ENCODE results near the gene UPP2.

UPP2 gene

DNA sequence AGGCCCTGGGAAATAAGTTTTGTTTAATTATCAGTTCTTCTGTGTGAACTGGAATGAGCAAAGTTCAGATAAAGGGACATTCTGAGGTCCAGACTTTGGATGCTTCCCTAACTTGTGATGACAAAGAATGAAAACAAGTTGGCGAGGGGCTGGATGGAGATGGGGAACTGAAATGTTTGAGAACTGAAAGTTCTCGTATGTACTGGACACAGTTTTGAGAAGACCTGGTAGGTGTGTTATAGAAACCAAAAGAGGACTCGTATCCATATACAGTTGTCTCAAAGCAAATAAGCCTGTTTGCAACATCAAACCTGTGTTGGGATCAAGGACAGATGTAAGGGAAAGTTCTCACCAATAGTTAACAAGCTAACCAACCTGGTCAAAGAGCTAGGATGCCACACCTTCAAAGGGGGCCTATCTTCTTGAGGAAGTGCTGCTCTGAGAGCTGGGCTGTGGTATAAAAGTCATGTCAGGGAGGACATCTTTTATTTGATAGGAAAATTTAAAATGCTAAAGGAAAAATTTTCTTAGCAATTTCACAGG lies at the start of gene UPP2:
TSS of gene UPP2 (plus strand) at position 493 of the 543 bp plus-strand sequence. CDS start 188 bp downstream, outside the sequence.
- H3K4me3 ChIP-seq (ENCODE audit: low read depth, low read length) = no peak within 1 kb of the TSS
- no peak within 1 kb of the TSS for H3K27ac ChIP-seq
- TF ChIP-seq, protein P1, sequence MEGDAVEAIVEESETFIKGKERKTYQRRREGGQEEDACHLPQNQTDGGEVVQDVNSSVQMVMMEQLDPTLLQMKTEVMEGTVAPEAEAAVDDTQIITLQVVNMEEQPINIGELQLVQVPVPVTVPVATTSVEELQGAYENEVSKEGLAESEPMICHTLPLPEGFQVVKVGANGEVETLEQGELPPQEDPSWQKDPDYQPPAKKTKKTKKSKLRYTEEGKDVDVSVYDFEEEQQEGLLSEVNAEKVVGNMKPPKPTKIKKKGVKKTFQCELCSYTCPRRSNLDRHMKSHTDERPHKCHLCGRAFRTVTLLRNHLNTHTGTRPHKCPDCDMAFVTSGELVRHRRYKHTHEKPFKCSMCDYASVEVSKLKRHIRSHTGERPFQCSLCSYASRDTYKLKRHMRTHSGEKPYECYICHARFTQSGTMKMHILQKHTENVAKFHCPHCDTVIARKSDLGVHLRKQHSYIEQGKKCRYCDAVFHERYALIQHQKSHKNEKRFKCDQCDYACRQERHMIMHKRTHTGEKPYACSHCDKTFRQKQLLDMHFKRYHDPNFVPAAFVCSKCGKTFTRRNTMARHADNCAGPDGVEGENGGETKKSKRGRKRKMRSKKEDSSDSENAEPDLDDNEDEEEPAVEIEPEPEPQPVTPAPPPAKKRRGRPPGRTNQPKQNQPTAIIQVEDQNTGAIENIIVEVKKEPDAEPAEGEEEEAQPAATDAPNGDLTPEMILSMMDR (IDR thresholded peaks at IDR 0.05; ENCODE audit: low read depth, low read length) = no peak

GRCh38 chr2:158052761-158053160 lies 48.9 kb upstream of the UPP2 start:
- Histone ChIP-seq H3K36me3 (no peaks in the 10 kb centered on the region), H3K4me3 (ENCODE audit: low read depth, low read length) (no peak overlapping the region)
- TF ChIP-seq, protein P1 (IDR thresholded peaks at IDR 0.05; ENCODE audit: low read depth, low read length) = no peak

More for the DNA sequence above, at the start of gene UPP2:
- Histone ChIP-seq H3K9me3 (ENCODE audit: severe bottlenecking) (no peaks in the 10 kb centered on the region), H3K27me3 (ENCODE audit: insufficient read depth, low read depth, severe bottlenecking) (no peaks in the 10 kb centered on the region), H3K36me3 (no peaks in the 10 kb centered on the region)
- no peak for DNase-seq

DNA sequence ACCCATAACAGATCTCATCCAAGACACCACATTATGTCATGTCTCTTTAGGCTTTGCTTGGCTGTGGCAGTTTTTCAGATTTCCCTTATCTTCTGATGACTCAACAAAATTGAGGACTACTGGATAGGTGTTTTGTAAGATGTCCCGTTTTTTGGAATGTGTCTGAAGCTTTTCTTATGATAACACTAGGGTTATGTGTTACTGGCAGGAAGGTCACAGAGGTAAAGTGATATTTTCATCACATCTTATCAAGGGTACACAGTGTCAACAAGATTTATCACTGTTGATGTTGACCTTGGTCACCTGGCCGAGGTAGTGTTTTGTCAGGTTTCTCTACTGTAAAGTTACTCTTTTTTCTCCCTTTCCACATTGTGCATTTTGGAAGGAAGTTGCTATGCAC lies 44.8 kb upstream of the UPP2 start:
- DNase-seq = no peak
- Histone ChIP-seq H3K27me3 (ENCODE audit: insufficient read depth, low read depth, severe bottlenecking) (no peaks in the 10 kb centered on the region), H3K36me3 (no peaks in the 10 kb centered on the region), H3K9me3 (ENCODE audit: severe bottlenecking) (no peaks in the 10 kb centered on the region), H3K4me3 (ENCODE audit: low read depth, low read length) (no peak overlapping the region), H3K27ac (no peak overlapping the region)
- TF ChIP-seq, protein P1 (IDR thresholded peaks at IDR 0.05; ENCODE audit: low read depth, low read length) = no peak

More at GRCh38 chr2:158052761-158053160, 48.9 kb upstream of the UPP2 start:
- no peak for DNase-seq
- Histone ChIP-seq H3K9me3 (ENCODE audit: severe bottlenecking) (no peaks in the 10 kb centered on the region), H3K27me3 (ENCODE audit: insufficient read depth, low read depth, severe bottlenecking) (no peaks in the 10 kb centered on the region), H3K27ac (no peak overlapping the region)

DNA sequence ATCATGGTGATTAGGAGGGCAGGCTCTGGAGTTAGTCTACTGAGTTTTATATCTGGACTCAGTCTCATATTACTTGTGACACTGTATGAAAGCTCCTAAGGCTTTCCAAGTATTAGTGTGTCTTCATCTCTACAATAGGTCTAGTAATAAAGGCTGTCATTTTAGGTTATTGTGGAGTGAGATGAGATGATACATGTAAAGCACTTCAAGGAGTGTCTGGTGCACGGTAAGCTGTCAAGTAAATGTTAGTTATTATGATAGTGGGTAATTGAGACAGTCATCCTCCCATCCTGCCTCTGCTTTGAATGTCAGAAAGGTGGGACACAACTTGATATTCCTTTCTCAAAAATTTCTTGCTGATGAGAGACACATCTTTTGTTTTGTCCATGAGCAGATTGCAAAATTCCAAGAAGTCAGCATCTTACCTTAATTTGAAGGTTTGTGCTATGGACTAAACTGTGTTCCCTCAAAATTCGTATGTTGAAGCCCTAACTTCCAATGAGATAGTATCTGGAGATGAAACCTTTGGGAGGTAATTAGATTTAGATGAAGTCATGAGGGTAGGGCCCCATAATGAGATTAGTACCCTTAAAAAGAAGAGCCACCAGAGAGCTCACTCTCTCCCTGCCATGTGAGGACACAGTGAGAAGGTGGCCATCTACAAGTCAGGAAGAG lies 41.4 kb upstream of the UPP2 start:
- Histone ChIP-seq H3K27ac (no peak overlapping the region), H3K36me3 (no peaks in the 10 kb centered on the region), H3K9me3 (ENCODE audit: severe bottlenecking) (peaks cover 2% of the 10 kb centered on the region), H3K4me3 (ENCODE audit: low read depth, low read length) (no peak overlapping the region), H3K27me3 (ENCODE audit: insufficient read depth, low read depth, severe bottlenecking) (no peaks in the 10 kb centered on the region)
- no peak for DNase-seq
- TF ChIP-seq, protein P1 (IDR thresholded peaks at IDR 0.05; ENCODE audit: low read depth, low read length) = no peak

- no peak overlapping the region for H3K27ac ChIP-seq
- no peaks in the 10 kb centered on the region for H3K36me3 ChIP-seq
- H3K9me3 ChIP-seq (ENCODE audit: severe bottlenecking) = peaks cover 2% of the 10 kb centered on the region
- no peak overlapping the region for H3K4me3 ChIP-seq (ENCODE audit: low read depth, low read length)
- no peak for DNase-seq
- no peaks in the 10 kb centered on the region for H3K27me3 ChIP-seq (ENCODE audit: insufficient read depth, low read depth, severe bottlenecking)
- TF ChIP-seq, protein P1 (IDR thresholded peaks at IDR 0.05; ENCODE audit: low read depth, low read length) = no peak
These were observed 40.7 kb upstream of the UPP2 start for GRCh38 chr2:158060835-158061435.

Data from WERI-Rb-1 (cell line).